NCI-H345 treated with DMSO at 0.1 percent for 48 hours (cell line): ENCODE measurements around the gene OR2T34.
"Not testable (repeated sequence)": the region's sequence is repeated elsewhere in the genome, so short reads cannot be mapped to it uniquely, and the experiment has no call there.

Experiments used
- DNase-seq: peaks from one replicate; lab custom pipeline; 2025; ENCODE audit not compliant: unreplicated experiment; lab: John Stamatoyannopoulos, UW

The OR2T34 gene

DNA sequence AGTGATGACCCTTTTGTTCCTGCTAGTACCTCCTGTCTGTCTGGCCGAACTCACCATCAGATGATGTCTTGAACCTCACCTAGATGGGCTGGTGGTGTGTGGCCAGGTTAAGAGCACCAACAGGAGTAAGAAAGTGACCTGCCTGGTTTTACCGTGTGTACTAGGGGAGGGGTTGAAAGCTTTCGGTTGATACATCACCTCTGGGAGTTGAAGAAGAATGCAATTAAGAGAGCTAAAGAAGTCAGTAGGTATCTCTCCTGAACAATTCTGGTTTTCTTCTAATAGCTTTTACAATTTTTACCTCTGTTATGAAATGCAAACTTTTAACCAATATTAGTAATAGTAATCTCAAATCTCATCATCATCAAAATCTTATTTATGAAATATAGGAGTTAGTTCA, 11.9 kb downstream of the OR2T34 start, which contains the start of gene OR2T29:
Gene OR2T29 (minus strand): TSS at position 101 of the 400 bp plus-strand sequence. CDS start 3,281 bp downstream, outside the sequence.
- not testable (repeated sequence) for DNase-seq

DNA sequence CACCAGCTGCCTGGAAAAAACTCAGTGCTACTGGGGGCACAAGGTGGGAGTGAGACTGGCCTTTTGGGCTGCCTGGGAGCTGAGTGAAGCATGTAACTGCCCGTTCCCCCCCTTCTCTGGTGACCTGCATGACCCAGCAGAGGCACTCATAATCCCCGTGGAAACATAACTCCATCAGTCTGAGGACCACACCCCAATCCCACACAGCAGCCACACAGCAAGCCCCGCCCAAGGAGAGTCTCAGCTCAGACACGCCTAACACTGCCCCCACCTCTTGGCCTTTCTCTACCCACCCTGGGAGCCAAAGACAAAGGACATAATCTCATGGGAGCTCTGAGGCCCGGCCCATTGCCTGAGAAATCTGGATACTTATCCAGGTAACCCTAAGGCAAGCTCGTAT, 23.5 kb downstream of the OR2T34 start:
- DNase-seq, result not testable (repeated sequence)

DNA sequence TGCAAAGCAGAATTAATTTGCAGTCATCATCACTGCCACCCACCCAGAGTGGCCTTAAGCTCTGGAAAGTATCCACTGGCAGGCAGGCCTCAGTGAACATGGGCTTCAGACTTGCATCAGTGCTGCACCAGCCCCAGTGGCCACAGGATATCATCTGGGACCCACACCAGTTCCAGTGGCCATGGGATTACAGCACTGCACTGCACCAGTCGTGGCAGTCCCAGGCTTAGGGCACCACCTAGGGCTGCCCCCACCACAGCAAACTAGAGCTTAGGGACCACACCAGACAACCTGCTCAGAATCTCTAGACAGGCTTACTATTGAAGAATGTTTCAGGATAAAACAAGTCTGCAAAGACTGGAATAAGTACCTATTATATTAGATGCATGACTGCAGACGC, 27.2 kb downstream of the OR2T34 start:
- DNase-seq, result not testable (repeated sequence)

DNA sequence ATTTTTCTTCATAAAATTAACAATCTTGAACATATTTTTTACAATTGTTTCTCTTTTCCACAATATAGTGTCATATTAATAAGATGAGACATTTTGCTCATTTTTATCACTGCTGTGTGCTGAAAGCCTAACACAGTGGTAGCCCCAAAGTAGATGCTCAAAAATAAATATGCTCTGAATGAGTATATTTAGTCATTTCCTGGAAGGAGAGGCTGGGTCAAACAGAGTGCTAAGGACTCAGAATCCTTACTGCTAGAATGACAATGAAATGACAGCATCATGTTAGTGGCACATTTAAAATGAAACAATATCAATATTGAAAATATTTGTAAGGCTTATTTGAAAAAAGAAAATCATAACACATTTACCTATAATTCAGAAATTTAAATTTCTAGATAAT, 37.1 kb downstream of the OR2T34 start:
- not testable (repeated sequence) for DNase-seq
